ENCODE data around the gene TIMM17A. TPM values are rescaled to one million over a fixed set of nuclear protein-coding genes. Genes with fewer than 3 reads are reported as not detected.
"Not testable (repeated sequence)": the region's sequence is repeated elsewhere in the genome, so short reads cannot be mapped to it uniquely, and the experiment has no call there.

The TIMM17A gene
- polyA plus RNA-seq, 3 donors: 27.4 to 50.3 (median 45.4) TPM

- 100% methylated on average over 1 of the region's 4 CpGs for WGBS (ENCODE audit: insufficient coverage)
- Histone ChIP-seq H3K27ac (ENCODE audit: low read depth in 1 of 2, low read length in 2 of 2) (no peak overlapping the region), H3K9ac (ENCODE audit: insufficient read depth, low read length, poor library complexity, severe bottlenecking) (no peak overlapping the region), H3K4me1 (ENCODE audit: control insufficient read depth in 1 of 2, insufficient read depth in 2 of 2, low read length in 2 of 2) (no peaks in the 10 kb centered on the region), H4K20me1 (ENCODE audit: insufficient read depth, low read length) (no peaks in the 10 kb centered on the region), H3K27me3 (ENCODE audit: control insufficient read depth in 2 of 2, insufficient read depth in 2 of 2, low read length in 2 of 2) (peaks cover under 1 to 7% of the 10 kb centered on the region in 2 donors), H2AFZ (ENCODE audit: insufficient read depth, low read depth, low read length, poor library complexity, severe bottlenecking) (peak overlapping the region; percentile 13), H3K36me3 (replicated peaks in 1 of 2; ENCODE audit: control insufficient read depth in 1 of 2, insufficient read depth in 2 of 2, low read length in 2 of 2) (no peaks in the 10 kb centered on the region), H3K4me3 (replicated peaks in 1 of 3; ENCODE audit: low read depth in 2 of 3, low read length in 3 of 3) (no peak overlapping the region), H3K9me3 (replicated peaks in 1 of 2; ENCODE audit: control insufficient read depth in 1 of 2, insufficient read depth in 1 of 2, low read length in 2 of 2) (no peaks in the 10 kb centered on the region), H3K4me2 (replicated peaks; ENCODE audit: extremely low read depth, low read length, poor library complexity, severe bottlenecking) (no peak overlapping the region), H3K79me2 (ENCODE audit: insufficient read depth, low read length) (no peaks in the 10 kb centered on the region)
- H3K27ac Mint-ChIP-seq: no peak overlapping the region
- intact Hi-C loops (cut with micrococcal nuclease): no loop called here
- H3K4me3 Mint-ChIP-seq: no peak overlapping the region
- H3K36me3 Mint-ChIP-seq: no peaks in the 10 kb centered on the region
- TF ChIP-seq CTCF (IDR thresholded peaks at IDR 0.05): no peak
- no peaks in the 10 kb centered on the region for H3K9me3 Mint-ChIP-seq
- peaks cover 4% of the 10 kb centered on the region for H3K4me1 Mint-ChIP-seq
- peaks cover 11 to 18% (median 12%) of the 10 kb centered on the region in 3 donors for H3K27me3 Mint-ChIP-seq (ENCODE audit: low read depth in 3 of 3)
- DNase-seq: no peak
Measured at GRCh38 chr1:201939148-201939547, 16.2 kb upstream of the TIMM17A start.

DNA sequence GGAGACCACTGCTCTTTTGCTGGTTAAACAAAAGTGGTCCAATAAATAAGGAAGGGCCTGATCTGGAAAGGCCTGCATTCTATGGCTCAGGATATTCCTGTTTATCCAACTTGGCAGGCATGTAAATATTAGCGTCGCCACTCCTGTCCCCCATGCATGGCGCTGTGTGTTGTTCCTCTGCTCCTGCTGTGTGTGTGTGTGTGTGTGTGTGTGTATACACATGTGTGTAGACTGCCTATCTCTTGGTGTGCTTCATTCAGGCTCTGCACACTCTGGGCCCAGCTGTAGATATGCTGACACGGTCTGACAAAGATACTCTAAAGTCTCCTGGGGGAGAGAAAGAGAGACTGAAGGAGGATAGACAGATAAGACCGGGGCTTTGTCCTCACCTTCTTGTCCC is 15.7 kb upstream of the TIMM17A start:
- intact Hi-C loops (cut with micrococcal nuclease): no loop called here
- H3K4me3 Mint-ChIP-seq: no peak overlapping the region
- H4K20me1 ChIP-seq (ENCODE audit: insufficient read depth, low read length): no peaks in the 10 kb centered on the region
- TF ChIP-seq CTCF (IDR thresholded peaks at IDR 0.05): no peak
- no peaks in the 10 kb centered on the region for H3K36me3 ChIP-seq (replicated peaks in 1 of 2; ENCODE audit: control insufficient read depth in 1 of 2, insufficient read depth in 2 of 2, low read length in 2 of 2)
- no peak for DNase-seq
- H3K4me1 Mint-ChIP-seq: peaks cover 4% of the 10 kb centered on the region
- H3K36me3 Mint-ChIP-seq: no peaks in the 10 kb centered on the region
- peaks cover 2 to 9% of the 10 kb centered on the region in 2 donors for H3K27me3 ChIP-seq (ENCODE audit: control insufficient read depth in 2 of 2, insufficient read depth in 2 of 2, low read length in 2 of 2)
- H3K9me3 Mint-ChIP-seq: no peaks in the 10 kb centered on the region
- H3K9ac ChIP-seq (ENCODE audit: insufficient read depth, low read length, poor library complexity, severe bottlenecking): no peak overlapping the region
- no peak overlapping the region for H3K4me3 ChIP-seq (replicated peaks in 1 of 3; ENCODE audit: low read depth in 2 of 3, low read length in 3 of 3)
- no peaks in the 10 kb centered on the region for H3K9me3 ChIP-seq (replicated peaks in 1 of 2; ENCODE audit: control insufficient read depth in 1 of 2, insufficient read depth in 1 of 2, low read length in 2 of 2)
- no peaks in the 10 kb centered on the region for H3K4me1 ChIP-seq (ENCODE audit: control insufficient read depth in 1 of 2, insufficient read depth in 2 of 2, low read length in 2 of 2)
- peaks cover 13 to 21% (median 15%) of the 10 kb centered on the region in 3 donors for H3K27me3 Mint-ChIP-seq (ENCODE audit: low read depth in 3 of 3)
- no peak overlapping the region for H2AFZ ChIP-seq (ENCODE audit: insufficient read depth, low read depth, low read length, poor library complexity, severe bottlenecking)
- 86% methylated on average over 1 of the region's 5 CpGs for WGBS (ENCODE audit: insufficient coverage)
- no peak overlapping the region for H3K27ac ChIP-seq (ENCODE audit: low read depth in 1 of 2, low read length in 2 of 2)
- no peak overlapping the region for H3K27ac Mint-ChIP-seq
- no peak overlapping the region for H3K4me2 ChIP-seq (replicated peaks; ENCODE audit: extremely low read depth, low read length, poor library complexity, severe bottlenecking)
- H3K79me2 ChIP-seq (ENCODE audit: insufficient read depth, low read length): no peaks in the 10 kb centered on the region

DNA sequence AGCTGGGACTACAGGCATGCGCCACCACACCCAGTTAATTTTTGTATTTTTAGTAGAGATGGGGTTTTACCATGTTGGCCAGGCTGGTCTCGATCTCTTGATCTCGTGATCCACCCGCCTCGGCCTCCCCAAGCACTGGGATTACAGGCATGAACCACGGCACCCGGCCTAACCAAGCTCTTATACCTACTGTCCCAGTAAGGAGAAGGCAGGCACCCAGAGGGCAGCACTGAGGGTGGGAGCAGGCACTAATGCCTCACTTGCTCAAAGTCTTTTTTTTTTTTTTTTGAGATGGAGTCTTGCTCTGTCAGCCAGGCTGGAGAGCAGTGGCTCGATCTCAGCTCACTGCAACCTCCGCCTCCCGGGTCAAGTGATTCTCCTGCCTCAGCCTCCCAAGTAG is 15.0 kb upstream of the TIMM17A start:
- H3K27me3 Mint-ChIP-seq (ENCODE audit: low read depth in 3 of 3): peaks cover 18 to 22% (median 18%) of the 10 kb centered on the region in 3 donors
- H3K4me2 ChIP-seq (replicated peaks; ENCODE audit: extremely low read depth, low read length, poor library complexity, severe bottlenecking); H3K36me3 Mint-ChIP-seq; H3K79me2 ChIP-seq (ENCODE audit: insufficient read depth, low read length); H3K4me3 ChIP-seq (replicated peaks in 1 of 3; ENCODE audit: low read depth in 2 of 3, low read length in 3 of 3); H3K27ac ChIP-seq (ENCODE audit: low read depth in 1 of 2, low read length in 2 of 2); DNase-seq; H3K4me3 Mint-ChIP-seq; H3K9me3 ChIP-seq (replicated peaks in 1 of 2; ENCODE audit: control insufficient read depth in 1 of 2, insufficient read depth in 1 of 2, low read length in 2 of 2); H3K9ac ChIP-seq (ENCODE audit: insufficient read depth, low read length, poor library complexity, severe bottlenecking); H3K36me3 ChIP-seq (replicated peaks in 1 of 2; ENCODE audit: control insufficient read depth in 1 of 2, insufficient read depth in 2 of 2, low read length in 2 of 2); H4K20me1 ChIP-seq (ENCODE audit: insufficient read depth, low read length); H3K27ac Mint-ChIP-seq; H3K4me1 Mint-ChIP-seq; H3K4me1 ChIP-seq (ENCODE audit: control insufficient read depth in 1 of 2, insufficient read depth in 2 of 2, low read length in 2 of 2); H3K9me3 Mint-ChIP-seq; H2AFZ ChIP-seq (ENCODE audit: insufficient read depth, low read depth, low read length, poor library complexity, severe bottlenecking); intact Hi-C loops (cut with micrococcal nuclease): not testable (repeated sequence)
- WGBS (ENCODE audit: insufficient coverage): 98% methylated on average over 4 of the region's 10 CpGs
- H3K27me3 ChIP-seq (ENCODE audit: control insufficient read depth in 2 of 2, insufficient read depth in 2 of 2, low read length in 2 of 2): peaks cover 9 to 11% of the 10 kb centered on the region in 2 donors

Measured in CD14-positive monocyte (primary cell).